ENCODE data around the gene VCAN.

VCAN gene

DNA sequence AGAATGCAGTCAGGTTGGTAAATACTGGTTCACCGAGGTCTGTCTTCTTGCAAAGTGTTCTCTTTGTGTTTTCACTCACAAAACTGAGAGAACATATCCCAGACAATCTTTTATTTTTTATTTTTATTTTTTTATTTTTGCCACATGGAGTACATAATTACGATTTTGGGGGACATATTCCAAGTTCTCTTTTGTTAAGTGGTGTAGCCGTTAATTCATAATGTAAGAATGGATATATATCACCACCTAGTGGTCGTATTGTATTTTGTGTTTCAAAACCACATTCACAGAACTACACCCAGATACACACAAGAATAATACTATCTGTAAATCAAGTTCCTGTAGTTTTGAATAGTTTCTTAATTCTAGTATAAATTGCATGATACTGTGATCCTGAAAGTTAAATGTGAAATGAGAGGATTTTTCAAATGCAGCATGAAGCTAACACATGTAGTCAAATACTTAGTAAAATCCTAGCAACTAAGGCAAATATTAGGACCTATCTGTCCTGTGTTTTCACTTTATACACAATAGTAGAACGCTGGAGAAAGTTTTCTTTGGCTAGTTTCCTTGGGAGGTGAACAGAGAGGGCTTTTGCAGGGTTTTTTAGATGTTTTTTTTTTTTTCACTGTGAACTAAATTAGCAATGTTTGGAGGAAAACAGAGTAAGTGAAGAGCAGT lies 92.7 kb downstream of the VCAN start:
- DNase-seq (ENCODE audit: low read depth, low spot score) = peak; percentile 29

DNA sequence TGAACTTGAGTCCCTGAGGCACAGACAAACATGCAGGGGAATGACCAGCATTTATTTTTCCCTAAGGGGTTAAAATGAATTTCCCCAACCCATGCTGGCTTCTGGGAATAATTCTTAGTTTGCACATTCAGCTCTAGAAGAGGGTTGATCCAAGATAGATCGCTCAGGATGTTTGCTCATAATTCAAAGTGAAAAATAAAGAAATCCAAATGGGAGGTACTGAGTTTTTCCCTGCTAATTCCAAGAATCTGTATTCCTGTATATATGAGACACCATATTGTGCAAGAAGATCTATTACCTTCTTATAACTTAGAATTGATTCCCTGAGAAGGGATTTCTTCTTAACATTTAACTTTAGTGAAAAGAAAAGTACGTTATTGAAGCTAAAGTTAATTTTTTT lies 96.2 kb downstream of the VCAN start:
- no peak for DNase-seq (ENCODE audit: low read depth, low spot score)

DNA sequence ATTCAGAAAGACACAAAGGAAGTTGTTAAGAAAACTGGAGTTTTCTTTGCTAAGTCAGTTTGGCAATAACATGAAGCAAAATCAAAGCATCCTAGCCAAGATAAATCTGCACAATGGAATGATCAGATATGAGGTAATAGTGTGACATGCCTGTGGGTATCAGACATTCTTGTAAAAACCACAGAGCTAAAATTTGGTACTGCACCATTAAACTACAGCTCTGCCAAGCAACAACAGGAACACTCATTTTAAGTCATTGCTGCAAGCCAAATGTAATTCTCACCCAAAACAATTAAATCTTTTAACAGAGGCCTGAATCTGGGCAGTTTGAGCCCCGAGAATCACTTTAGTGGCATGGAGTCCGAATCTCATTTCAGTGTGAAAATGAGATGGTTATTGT lies 96.6 kb downstream of the VCAN start:
- peak; percentile 36 for DNase-seq (ENCODE audit: low read depth, low spot score)

DNA sequence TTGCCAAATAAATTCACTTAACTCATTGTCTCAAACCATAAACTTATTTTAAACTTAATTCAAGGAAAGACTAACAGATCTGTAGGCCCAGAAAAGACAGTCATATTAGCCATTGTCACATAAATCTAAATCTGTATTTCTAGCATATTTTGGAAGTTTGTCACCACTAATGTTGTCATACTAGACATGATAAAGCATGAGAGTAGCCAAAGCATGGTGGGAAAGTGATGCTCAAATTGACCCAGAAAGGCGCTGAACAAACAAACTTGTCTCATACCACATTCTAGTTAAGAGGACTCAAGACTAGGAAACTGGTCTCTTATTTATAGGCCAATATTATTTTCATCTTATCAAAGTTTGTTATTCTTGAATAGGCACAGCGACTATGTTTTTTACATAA lies 99.4 kb downstream of the VCAN start:
- no peak for DNase-seq (ENCODE audit: low read depth, low spot score)

DNA sequence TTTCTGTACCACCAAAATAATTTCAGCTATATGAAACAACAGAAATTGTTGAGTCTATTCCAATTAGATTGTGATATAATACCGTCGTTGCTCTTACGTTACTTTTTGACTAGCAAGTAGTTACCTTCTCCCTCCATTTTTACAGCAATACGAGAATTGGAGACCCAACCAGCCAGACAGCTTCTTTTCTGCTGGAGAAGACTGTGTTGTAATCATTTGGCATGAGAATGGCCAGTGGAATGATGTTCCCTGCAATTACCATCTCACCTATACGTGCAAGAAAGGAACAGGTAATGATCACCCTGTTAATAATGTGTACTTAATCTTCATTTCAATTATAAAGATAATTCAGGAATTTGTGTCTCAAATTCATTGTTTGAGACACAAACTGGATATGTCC lies 100.7 kb downstream of the VCAN start:
- DNase-seq (ENCODE audit: low read depth, low spot score) = no peak

DNA sequence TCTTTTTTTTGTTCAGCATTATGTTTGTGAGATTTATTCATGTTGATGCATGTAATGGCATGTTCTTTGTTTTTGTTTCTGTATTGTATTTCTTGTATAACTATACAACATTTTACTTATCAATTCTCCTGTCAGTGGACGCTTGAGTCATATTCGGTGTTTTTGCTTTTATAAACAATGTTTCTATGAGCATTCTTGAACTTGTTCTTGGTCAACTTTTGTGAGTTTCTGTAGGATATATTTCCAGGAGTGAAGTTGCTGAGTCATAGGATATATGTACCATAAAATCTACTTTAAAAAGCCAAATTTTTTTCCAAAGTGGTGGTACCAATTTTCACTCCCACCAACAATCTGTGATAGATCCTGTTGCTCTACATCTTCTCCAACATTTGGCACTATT lies 104.8 kb downstream of the VCAN start:
- no peak for DNase-seq (ENCODE audit: low read depth, low spot score)

DNA sequence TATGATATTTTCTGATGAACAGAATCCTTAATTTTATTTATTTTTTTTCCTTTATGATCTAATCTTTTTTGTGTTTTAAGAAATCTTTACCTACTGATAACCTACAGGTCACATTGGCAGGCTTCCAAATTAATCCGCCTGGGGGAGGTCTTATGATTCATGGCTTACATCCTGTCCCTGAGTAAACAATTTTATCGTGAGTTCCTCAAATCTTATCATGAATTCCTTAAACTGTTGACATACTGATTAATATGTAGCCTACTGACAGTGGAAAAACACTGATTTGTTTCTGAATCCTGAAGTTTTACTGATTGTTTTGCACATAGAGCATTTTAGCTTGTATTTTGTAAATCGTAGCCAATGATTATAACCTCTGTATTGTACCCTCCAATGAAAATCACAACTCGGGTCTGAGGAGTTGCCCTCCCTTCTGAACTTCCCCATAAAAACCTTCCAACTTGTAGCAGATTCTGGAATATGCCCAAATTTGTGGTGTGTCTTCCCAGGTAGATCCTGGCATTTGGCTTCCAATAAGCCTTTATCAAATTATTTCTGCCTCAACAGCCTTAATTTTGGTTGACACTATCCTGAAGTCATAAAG lies 105.6 kb downstream of the VCAN start:
- DNase-seq (ENCODE audit: low read depth, low spot score) = no peak

DNA sequence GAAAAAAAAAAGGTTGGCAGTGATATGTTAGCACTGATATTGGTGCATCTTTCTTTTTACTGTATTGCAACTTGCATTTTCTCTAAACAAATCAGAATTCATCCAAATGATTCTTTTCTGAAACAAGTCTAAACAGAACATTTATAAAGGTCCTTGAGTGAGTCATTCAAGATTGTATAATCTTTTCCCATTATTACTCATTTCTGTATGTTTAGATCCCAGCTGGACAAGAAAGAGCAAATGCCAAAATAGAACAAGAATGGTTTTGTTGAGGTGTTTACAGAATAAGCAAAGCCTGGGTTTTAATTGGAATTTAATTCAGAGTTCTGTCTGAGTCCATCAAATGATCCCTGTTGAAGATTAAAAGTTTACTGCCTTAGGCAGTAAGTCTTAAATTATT lies 112.3 kb downstream of the VCAN start:
- DNase-seq (ENCODE audit: low read depth, low spot score) = peak; percentile 18

DNA sequence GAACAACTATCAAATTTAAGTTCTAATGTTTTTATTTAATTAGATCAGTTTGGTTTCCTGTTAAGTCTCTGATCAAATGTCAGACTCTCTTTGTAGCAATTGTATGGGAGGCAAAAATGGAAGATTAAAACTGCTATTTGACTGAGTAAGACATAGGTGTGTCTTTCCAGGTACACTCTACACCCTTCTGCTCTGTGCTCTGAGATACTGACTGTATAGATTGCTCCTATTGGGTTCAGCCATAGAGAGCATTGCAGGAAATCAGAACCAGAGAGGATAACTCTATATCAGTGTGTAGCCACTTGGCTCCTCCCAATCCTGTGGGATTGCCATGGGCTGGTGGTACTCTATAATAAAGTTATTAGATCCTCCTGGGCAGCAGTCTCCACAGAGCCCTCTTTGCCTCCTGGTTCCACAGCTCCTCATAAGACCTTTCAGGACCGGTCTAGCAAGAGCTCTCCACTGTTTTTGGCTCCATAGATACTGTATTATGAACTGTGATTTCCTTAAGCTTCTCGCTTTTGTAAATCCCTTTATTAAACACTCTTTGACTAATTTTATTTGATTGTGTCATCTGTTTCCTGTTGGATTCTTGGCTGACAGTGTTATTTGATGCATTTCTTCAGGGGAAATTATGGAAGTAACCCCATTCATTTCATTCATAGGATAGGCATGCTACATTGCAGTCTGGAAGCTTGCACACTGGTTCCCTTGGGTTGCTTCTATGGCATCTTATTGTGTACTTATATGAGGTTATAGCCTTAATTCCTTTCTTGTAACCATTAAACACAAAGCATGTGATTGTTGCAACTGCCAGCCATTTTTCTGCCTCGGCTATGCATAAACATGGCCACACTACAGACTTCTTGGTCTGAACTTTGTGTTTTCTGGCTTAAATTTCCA lies 115.6 kb downstream of the VCAN start:
- DNase-seq (ENCODE audit: low read depth, low spot score) = no peak

DNA sequence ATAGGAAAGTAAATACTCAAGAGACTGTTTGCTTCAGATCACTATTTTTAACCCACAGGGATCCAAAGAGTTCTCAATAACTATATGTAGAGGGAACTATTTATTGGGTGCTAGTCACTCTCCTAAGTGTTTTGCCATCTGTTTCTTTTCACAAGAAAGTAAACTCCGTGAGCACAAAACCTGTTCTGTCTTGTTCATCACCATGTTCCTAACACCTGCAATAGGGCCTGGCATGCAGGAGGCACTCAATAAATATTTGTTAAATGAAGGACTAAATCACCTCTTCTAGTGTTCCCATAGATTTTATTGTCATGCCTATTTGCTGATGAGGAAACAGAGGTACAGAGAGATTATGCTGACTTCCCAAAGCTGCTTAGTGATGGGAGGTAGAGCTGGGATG lies 118.2 kb downstream of the VCAN start:
- DNase-seq (ENCODE audit: low read depth, low spot score) = no peak

DNA sequence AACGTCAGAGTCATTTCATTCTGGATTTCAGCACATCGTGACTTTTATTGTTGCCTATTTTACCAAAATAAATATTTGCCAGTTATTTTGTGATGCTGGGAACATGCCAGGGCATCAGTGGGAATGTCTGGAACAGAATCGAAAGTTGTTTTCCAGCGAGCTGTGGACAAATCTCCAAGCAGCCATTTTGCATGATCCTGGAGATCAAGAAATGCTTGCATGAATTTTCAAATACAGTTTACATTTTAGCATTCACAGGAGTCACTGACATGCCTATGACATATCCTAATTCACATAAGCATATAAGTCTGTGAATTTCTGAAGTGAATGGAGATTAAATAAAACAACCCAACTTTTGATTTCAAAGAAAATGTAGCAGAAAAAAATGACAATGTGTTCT lies 119.4 kb downstream of the VCAN start:
- DNase-seq (ENCODE audit: low read depth, low spot score) = no peak

DNA sequence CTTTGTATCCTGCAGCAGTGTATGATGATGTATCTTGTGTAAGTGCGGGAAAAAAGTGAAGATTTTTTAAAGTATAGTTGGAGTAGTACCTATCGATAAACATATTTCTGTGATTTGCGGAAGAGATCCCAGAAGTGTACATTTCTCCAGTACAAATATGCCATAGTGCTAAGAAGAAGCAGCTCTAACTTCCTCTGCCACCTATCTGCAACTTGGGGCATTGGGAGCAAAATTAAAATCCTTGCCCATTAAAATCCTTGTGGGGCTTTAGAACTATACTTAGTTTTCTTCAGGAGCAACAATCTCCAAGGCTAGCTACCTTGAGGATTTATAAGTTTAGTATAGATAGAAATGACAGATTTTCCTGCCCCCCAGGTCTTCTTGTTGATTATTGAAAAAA lies 123.7 kb downstream of the VCAN start:
- DNase-seq (ENCODE audit: low read depth, low spot score) = no peak

DNA sequence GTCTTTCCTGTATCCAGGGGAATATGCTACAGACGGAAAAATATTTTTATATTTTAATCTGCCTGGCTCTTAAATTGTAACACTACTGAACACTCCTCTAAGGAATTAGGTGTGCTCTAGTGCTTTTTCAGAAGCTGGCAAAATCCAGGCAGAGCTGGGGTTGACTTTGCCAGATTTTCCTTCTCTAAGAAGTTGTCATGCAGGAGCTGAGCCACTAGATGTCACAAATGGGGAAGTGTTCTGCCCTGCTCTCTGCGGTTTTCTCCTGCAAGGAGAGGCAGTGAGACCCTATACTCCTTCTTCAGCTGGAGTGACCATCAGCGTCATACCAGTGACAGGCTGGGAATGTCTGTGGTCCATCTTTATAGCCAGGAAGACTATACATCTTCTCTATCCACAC lies 136.6 kb downstream of the VCAN start:
- no peak for DNase-seq (ENCODE audit: low read depth, low spot score)

DNA sequence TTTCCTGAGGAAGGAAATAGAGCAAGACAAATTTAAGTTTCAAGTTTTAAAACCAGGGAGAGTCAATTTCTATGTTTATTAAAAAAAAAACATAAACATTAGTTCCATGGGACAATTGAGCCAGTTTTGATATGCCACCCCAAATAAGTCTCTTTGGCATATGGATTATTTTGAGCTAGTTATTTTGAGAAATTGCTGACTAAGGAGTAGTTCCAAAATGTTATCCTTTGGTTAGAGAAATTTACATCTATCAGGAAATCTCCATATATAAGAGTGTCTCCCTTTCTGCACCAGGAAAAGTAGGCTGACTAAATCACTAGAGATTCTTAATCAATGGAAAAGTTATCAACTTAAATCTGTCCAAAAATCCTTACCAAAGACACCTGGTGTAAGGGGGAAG lies 143.3 kb downstream of the VCAN start:
- no peak for DNase-seq (ENCODE audit: low read depth, low spot score)

DNA sequence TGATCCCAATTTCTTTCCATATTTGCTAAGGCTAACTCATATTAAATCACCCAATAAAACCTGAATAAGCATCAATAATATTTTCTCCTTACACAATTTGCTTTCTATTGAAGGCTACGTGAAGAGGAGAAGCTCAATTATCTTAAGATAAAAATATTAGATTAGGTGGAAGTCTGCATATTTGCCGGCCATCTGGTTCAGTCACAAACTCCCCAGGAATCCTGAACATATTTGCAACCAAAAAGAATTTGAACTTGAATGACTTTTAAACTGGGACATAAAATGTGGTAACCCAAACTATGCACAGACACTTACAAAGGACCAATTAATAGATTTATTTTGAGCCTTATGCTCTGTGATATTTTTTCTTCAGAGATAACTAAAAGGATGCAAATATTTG lies 156.8 kb downstream of the VCAN start:
- no peak for DNase-seq (ENCODE audit: low read depth, low spot score)
